Ovary (tissue), 3 donors: Measurements from ENCODE around the gene TM7SF3.

ENCODE experiments used
- CTCF ChIP-seq, 3 donors: fragments of 450-650 bp in 2 of 3; fragments of 200-600 bp in 1 of 3; IDR thresholded peaks; one replicate each; pipeline versions ENCODE4 v1.5.1 to v1.8.0; 2016 to 2022; ENCODE audit warnings: antibody characterized with exemption in 3 of 3, mild to moderate bottlenecking in 1 of 3
- POLR2A ChIP-seq: fragments of 450-650 bp; IDR thresholded peaks from one replicate; pipeline ENCODE4 v1.6.1; 2017; ENCODE audit warnings: antibody characterized with exemption, mild to moderate bottlenecking, moderate library complexity
- donor health status: DM: no; HTN: no; CAD: no.

- TF ChIP-seq POLR2A (no peak), CTCF (IDR thresholded peaks at IDR 0.05) (no peak)
Observed at GRCh38 chr12:27018037-27018436, 3.9 kb upstream of the TM7SF3 start.
